Non-pigmented ciliary epithelial cell (primary cell): ENCODE results near the gene TMIGD2.
"Not testable (repeated sequence)": the region's sequence is repeated elsewhere in the genome, so short reads cannot be mapped to it uniquely, and the experiment has no call there.

Experiments used
- DNase-seq: peaks from one replicate; pipeline ENCODE4 v3.0.0-alpha.2; 2010; ENCODE audit warnings: low read depth

TMIGD2 gene

GRCh38 chr19:4267101-4267900 lies 34.9 kb downstream of the TMIGD2 start:
- DNase-seq, result no peak

- DNase-seq, result no peak
Measured at GRCh38 chr19:4266253-4267000, 35.8 kb downstream of the TMIGD2 start.

GRCh38 chr19:4264812-4265211 lies 37.4 kb downstream of the TMIGD2 start:
- DNase-seq, result no peak

GRCh38 chr19:4260613-4261191 lies 41.5 kb downstream of the TMIGD2 start:
- DNase-seq, result no peak

GRCh38 chr19:4258181-4258580 lies 44.0 kb downstream of the TMIGD2 start:
- no peak for DNase-seq

- no peak for DNase-seq
Measured at GRCh38 chr19:4257025-4257424, 45.2 kb downstream of the TMIGD2 start.

- DNase-seq, result no peak
Measured at GRCh38 chr19:4256563-4256962, 45.6 kb downstream of the TMIGD2 start.

GRCh38 chr19:4246767-4247593 lies 55.2 kb downstream of the TMIGD2 start, which contains the start of gene YJU2:
TSS of gene YJU2 (plus strand) at chr19:4247080. CDS start at chr19:4247147, 67 bp downstream.
- peak; percentile 98 for DNase-seq

- DNase-seq, result not testable (repeated sequence)
Measured at GRCh38 chr19:4245938-4246337, 56.3 kb downstream of the TMIGD2 start.
